Activated T-cell treated with anti-CD3 and anti-CD28 coated beads for 48 hours (primary cell): ENCODE measurements around the gene SLC5A10.
"Not testable (repeated sequence)": the region's sequence is repeated elsewhere in the genome, so short reads cannot be mapped to it uniquely, and the experiment has no call there.

Experiments
- DNase-seq: peaks from one replicate; pipeline ENCODE4 v3.0.0-alpha.2; 2020; ENCODE audit warnings: low read depth

Gene SLC5A10

GRCh38 chr17:18951941-18952842 lies at the start of gene SLC5A10:
TSS of gene SLC5A10 (plus strand) at chr17:18952165. CDS start at chr17:18952206, 41 bp downstream.
- DNase-seq: no peak

- DNase-seq: no peak
Measured at GRCh38 chr17:18904482-18904881, 47.5 kb upstream of the SLC5A10 start.

GRCh38 chr17:18905226-18905625 lies 46.7 kb upstream of the SLC5A10 start:
- DNase-seq: no peak

- no peak for DNase-seq
Measured at GRCh38 chr17:18910326-18910725, 41.6 kb upstream of the SLC5A10 start.

GRCh38 chr17:18910881-18911280 lies 41.1 kb upstream of the SLC5A10 start:
- no peak for DNase-seq

GRCh38 chr17:18916816-18917500 lies 35.0 kb upstream of the SLC5A10 start:
- no peak for DNase-seq

- no peak for DNase-seq
Measured at GRCh38 chr17:18917506-18918032, 34.4 kb upstream of the SLC5A10 start.

GRCh38 chr17:18919963-18920362 lies 32.0 kb upstream of the SLC5A10 start:
- DNase-seq: no peak

- no peak for DNase-seq
Measured at GRCh38 chr17:18920911-18921441, 31.0 kb upstream of the SLC5A10 start.

- no peak for DNase-seq
Measured at GRCh38 chr17:18921485-18921884, 30.5 kb upstream of the SLC5A10 start.

- no peak for DNase-seq
Measured at GRCh38 chr17:18921912-18922451, 30.0 kb upstream of the SLC5A10 start.

GRCh38 chr17:18922596-18922995 lies 29.4 kb upstream of the SLC5A10 start:
- not testable (repeated sequence) for DNase-seq

- DNase-seq: no peak
Measured at GRCh38 chr17:18925187-18925586, 26.8 kb upstream of the SLC5A10 start.

- DNase-seq: no peak
Measured at GRCh38 chr17:18928628-18929125, 23.3 kb upstream of the SLC5A10 start.

GRCh38 chr17:18932360-18933055 lies 19.5 kb upstream of the SLC5A10 start:
- DNase-seq: no peak

- no peak for DNase-seq
Measured at GRCh38 chr17:18933102-18934058, 18.6 kb upstream of the SLC5A10 start.

GRCh38 chr17:18937981-18938691 lies 13.8 kb upstream of the SLC5A10 start:
- DNase-seq: no peak

GRCh38 chr17:18938692-18939023 lies 13.3 kb upstream of the SLC5A10 start:
- no peak for DNase-seq

GRCh38 chr17:18944646-18945045 lies 7.3 kb upstream of the SLC5A10 start:
- no peak for DNase-seq

- DNase-seq: no peak
Measured at GRCh38 chr17:18946536-18946935, 5.4 kb upstream of the SLC5A10 start.
